ENCODE measurements around the gene POR.

DNA sequence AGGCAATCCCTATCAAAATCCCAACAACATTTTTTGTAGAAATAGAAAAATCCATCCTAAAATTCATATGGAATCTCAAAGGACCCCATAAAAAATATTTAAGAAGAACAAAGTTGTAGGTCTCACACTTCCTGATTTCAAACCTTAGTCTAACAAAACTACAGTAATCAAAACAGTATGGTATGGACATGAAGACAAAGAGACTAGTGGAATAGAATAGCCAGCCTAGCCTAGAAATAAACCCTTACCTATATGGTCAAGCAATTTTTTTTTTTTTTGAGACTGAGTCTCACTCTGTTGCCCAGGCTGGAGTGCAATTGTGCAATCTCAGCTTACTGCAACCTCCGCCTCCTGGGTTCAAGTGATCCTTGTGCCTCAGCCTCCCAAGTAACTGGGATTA lies 83.1 kb downstream of the POR start:
- TF ChIP-seq, protein P1, sequence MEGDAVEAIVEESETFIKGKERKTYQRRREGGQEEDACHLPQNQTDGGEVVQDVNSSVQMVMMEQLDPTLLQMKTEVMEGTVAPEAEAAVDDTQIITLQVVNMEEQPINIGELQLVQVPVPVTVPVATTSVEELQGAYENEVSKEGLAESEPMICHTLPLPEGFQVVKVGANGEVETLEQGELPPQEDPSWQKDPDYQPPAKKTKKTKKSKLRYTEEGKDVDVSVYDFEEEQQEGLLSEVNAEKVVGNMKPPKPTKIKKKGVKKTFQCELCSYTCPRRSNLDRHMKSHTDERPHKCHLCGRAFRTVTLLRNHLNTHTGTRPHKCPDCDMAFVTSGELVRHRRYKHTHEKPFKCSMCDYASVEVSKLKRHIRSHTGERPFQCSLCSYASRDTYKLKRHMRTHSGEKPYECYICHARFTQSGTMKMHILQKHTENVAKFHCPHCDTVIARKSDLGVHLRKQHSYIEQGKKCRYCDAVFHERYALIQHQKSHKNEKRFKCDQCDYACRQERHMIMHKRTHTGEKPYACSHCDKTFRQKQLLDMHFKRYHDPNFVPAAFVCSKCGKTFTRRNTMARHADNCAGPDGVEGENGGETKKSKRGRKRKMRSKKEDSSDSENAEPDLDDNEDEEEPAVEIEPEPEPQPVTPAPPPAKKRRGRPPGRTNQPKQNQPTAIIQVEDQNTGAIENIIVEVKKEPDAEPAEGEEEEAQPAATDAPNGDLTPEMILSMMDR (conservative IDR thresholded peaks at IDR 0.05 in 1 of 2, IDR thresholded peaks at IDR 0.05 in 1 of 2; ENCODE audit: extremely low read depth in 1 of 2, insufficient read depth in 1 of 2, low read depth in 1 of 2, low read length in 2 of 2): no peak
- no peak for TF ChIP-seq EZH2 (IDR thresholded peaks at IDR 0.05; ENCODE audit: borderline replicate concordance, low read length)
